22Rv1 (cell line): Measurements from ENCODE around the gene CUX1.

Experiments
- H3K27ac ChIP-seq: fragments of 450-650 bp; 2 replicates; pipeline ENCODE4 v1.5.1; 2017
- ZFX ChIP-seq: fragments of 450-650 bp; IDR thresholded peaks from 2 replicates; pipeline ENCODE4 v1.6.1; 2017; ENCODE audit warnings: antibody characterized with exemption, borderline replicate concordance
- TF ChIP-seq, protein P1 (sequence below): fragments of 450-650 bp; IDR thresholded peaks from 2 replicates; pipeline ENCODE4 v1.5.1; 2017; ENCODE audit warnings: mild to moderate bottlenecking

CUX1 gene

DNA sequence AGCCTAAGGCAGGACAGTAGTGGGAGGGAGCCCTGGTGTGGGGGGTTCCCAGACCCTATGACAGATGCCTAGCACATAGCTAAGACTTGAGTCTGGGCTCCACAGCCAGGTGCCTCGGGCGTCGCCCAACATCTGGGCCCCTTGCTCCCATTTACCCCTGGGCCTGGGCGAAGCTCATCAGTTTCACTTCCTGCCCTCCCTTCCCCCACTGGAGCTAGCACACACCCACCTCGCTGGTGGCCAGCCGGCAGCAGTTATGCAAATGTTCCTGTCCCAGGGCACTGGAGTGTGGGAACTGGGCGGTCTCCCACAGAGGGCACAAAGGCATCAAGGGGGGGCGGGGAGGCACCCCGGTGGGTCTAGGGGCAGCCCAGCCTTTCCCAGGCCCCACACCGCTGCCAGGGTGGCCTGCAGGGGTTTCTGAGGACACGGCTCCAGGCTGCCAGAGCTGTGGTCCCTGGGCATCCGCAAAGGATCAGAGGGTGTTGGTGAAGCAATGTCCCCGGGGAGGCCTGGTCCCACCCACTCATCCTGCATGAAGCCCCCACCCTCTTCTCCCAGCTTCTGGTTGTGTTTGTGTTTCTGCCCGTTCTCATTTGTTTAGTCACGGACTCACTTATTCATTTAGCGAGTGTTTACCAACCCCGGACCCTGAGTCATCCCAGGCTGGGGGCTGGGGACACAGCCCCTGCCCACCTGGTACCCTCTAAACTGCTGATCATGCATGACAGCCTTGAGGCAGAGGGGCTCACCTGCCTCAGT lies 489.7 kb downstream of the CUX1 start:
- TF ChIP-seq ZFX, result no peak
- TF ChIP-seq, protein P1, sequence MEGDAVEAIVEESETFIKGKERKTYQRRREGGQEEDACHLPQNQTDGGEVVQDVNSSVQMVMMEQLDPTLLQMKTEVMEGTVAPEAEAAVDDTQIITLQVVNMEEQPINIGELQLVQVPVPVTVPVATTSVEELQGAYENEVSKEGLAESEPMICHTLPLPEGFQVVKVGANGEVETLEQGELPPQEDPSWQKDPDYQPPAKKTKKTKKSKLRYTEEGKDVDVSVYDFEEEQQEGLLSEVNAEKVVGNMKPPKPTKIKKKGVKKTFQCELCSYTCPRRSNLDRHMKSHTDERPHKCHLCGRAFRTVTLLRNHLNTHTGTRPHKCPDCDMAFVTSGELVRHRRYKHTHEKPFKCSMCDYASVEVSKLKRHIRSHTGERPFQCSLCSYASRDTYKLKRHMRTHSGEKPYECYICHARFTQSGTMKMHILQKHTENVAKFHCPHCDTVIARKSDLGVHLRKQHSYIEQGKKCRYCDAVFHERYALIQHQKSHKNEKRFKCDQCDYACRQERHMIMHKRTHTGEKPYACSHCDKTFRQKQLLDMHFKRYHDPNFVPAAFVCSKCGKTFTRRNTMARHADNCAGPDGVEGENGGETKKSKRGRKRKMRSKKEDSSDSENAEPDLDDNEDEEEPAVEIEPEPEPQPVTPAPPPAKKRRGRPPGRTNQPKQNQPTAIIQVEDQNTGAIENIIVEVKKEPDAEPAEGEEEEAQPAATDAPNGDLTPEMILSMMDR, result no peak
- no peak overlapping the region for H3K27ac ChIP-seq

DNA sequence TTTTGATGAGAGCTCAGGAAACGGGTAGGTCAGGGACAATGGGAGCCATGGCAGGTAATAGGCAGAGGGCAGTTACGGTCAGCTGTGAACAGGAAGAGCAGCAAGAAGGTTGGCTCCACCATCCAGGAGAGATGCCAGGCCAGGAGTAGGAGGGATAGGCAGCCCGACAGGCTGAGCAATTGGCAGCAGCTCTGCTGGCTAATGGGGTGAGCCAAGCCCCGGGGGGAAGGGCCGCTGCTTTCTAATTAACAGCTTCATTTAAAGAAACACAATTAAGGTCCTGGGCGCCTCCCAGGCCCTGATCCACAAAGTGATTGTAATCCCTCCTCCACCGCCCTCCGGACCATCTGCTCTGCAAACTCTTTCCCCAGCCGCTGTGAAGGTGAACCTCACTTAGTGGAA lies 493.0 kb downstream of the CUX1 start:
- H3K27ac ChIP-seq, result no peak overlapping the region
- TF ChIP-seq, protein P1, result no peak
- TF ChIP-seq ZFX, result no peak

DNA sequence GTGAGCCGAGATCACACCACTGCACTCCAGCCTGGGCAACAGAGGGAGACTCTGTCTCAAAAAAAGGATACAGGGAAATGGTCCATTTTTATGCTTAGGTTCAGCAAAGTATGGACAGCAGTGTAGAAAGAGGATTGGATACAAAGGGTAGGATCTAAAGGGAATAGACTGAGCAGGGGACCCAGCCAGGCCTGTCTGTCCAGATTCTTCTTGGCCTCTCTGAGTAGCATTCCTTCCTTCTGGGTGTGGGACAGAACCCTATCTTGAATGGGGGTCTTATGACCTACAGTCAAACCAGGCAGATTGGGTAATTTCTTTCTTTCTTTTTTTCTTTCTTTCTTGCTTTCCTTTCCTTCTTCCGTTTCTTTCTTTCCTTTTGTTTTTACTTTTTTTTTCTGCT lies 494.9 kb downstream of the CUX1 start:
- TF ChIP-seq ZFX, result no peak
- TF ChIP-seq, protein P1, result no peak
- H3K27ac ChIP-seq, result no peak overlapping the region

DNA sequence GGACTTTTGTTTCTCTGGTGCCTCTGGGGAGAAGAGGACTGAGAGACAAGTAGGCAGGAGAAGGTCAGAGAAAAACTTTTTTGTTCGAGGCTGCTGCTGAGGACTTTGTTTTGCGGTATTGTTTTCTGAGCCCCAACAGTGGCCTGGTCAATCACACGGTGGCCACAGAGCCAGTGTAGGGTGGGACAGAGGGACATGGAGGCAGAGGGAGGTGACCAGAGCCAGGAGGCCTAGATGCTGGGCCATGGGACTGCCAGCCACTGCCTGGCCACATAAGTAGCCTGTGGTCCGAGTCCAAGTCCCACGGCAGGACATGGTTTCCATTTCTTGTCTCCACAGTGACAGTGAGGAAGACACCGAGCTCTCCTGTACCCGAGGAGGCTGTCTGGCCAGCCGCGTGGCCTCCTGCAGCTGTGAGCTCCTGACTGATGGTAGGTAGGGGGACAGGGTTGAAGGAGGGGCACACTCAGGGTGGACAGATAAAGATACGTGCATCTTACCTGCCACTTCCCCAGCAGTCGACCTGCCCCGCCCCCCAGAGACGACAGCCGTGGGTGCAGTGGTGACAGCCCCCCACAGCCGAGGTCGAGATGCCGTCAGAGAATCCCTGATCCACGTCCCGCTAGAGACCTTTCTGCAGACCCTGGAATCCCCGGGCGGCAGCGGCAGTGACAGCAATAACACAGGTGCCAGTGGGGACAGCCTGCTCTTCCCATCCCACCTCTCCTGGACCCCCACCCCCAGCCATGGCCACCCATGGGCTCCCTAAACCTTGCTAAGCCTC lies 496.8 kb downstream of the CUX1 start:
- TF ChIP-seq, protein P1, result no peak
- TF ChIP-seq ZFX, result no peak
- no peak overlapping the region for H3K27ac ChIP-seq

DNA sequence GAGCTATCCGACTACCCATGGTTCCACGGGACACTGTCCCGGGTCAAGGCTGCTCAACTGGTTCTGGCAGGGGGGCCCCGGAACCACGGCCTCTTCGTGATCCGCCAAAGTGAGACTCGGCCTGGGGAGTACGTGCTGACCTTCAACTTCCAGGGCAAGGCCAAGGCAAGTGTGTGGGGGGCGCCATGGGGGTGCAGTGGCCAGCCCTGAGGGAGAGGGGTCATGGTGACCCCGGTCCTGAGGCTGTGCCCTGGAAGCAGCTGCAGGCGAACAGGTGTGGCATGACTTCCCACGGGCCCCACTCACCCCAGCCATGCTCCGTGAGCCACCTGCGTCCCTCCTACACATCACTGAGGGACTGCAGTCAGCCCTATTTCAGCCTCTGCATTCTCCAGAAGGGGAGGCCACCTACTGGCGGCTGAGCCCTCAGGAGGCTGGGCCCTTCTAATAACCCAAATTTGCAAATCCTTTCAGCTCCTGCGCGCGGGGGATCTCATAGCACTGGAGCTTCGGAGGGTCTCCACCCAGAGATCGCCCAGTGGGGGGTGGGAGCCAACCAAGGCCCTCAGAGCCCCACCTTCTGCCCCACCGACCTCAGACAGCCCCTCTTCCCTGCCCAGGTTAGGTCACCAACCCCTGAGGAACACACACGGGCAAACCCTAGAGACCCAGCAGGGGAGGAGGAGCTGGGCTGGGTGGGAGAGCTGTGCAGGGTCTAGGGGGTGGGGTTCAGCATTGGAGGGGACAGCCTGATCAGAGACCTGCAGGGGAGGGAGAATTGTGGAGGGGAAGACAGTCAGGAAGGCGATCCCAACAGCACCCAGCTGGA lies 500.0 kb downstream of the CUX1 start:
- no peak overlapping the region for H3K27ac ChIP-seq

DNA sequence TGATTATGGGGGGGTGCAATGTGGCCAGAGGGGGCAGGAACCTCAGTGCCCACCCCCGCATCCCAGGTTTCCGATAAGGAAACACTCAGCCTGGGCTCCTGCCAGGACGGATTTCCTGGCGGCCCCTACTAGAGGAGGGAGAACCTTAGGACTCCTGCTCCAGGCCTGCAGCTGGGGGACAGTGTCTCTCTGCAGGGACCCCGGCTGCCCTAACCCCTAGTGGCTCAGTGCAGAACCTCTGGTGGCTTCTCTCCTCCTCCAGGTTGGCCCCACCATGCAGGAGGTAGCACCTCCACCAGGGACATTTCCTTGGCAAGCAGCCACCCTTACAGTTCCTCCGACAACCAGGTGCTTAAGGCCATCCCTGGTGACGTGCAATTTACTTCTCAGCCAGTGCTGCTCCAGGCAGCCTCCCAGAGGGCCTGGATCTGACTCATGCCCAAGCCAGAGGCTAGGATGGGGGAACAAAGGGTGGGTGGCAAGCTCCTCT lies 501.1 kb downstream of the CUX1 start:
- TF ChIP-seq ZFX, result no peak
- TF ChIP-seq, protein P1, result no peak
- no peak overlapping the region for H3K27ac ChIP-seq

More for the DNA sequence above, 500.0 kb downstream of the CUX1 start:
- no peak for TF ChIP-seq ZFX
- TF ChIP-seq, protein P1, result no peak
